K562 (cell line): ENCODE results near the gene ECSIT. TPM values are rescaled to one million over a fixed set of nuclear protein-coding genes. Genes with fewer than 3 reads are reported as not detected.

Experiments used
- CBX5 ChIP-seq: IDR thresholded peaks from 2 replicates; pipeline ENCODE4 v1.6.1; 2014; ENCODE audit warnings: low read depth, borderline replicate concordance
- EP300 ChIP-seq: IDR thresholded peaks from 2 replicates; pipeline ENCODE4 v1.6.1; 2012; ENCODE audit warnings: low read length, improper control_type of control experiment
- FOXJ2 ChIP-seq: fragments of 200-800 bp; sonication (Bioruptor generic); IDR thresholded peaks from 2 replicates; pipeline ENCODE4 v1.6.1; 2016; ENCODE audit warnings: missing genetic modification characterization, missing compliant biosample characterization
- MECOM ChIP-seq: fragments of 250-450 bp; sonication (Bioruptor Pico); IDR thresholded peaks from 2 replicates; pipeline ENCODE4 v1.8.0; 2022; ENCODE audit warnings: inconsistent platforms
- MEF2D ChIP-seq: conservative IDR thresholded peaks from 2 replicates; pipeline ENCODE4 v1.6.1; 2016; ENCODE audit warnings: low read depth, missing genetic modification characterization, missing compliant biosample characterization
- MXI1 ChIP-seq: IDR thresholded peaks from 2 replicates; pipeline ENCODE4 v1.6.1; 2011; ENCODE audit warnings: low read depth, mild to moderate bottlenecking, improper control_type of control experiment, low read length
- NCOA1 ChIP-seq: fragments of 450-650 bp; IDR thresholded peaks from 2 replicates; pipeline ENCODE4 v1.6.1; 2016; ENCODE audit warnings: low read depth
- NCOA2 ChIP-seq, 2 experiments: fragments of 450-650 bp; IDR thresholded peaks; 2 replicates each; pipeline ENCODE4 v1.6.1; 2018; ENCODE audit warnings: mild to moderate bottlenecking in 2 of 2, moderate library complexity in 1 of 2; ENCODE audit not compliant: partially characterized antibody in 2 of 2
- PCBP2 ChIP-seq: fragments of 200-400 bp; formaldehyde crosslinking; IDR thresholded peaks from 2 replicates; pipeline ENCODE4 v1.6.1; 2018; ENCODE audit warnings: low read length, low read depth, mild to moderate bottlenecking, moderate library complexity; ENCODE audit not compliant: poor library complexity, severe bottlenecking
- PTRF ChIP-seq: fragments of 450-650 bp; IDR thresholded peaks from 2 replicates; pipeline ENCODE4 v1.6.1; 2016; ENCODE audit warnings: mild to moderate bottlenecking, missing genetic modification characterization, missing compliant biosample characterization
- RFX5 ChIP-seq: IDR thresholded peaks from 2 replicates; pipeline ENCODE4 v1.6.1; 2011; ENCODE audit warnings: low read depth, mild to moderate bottlenecking, improper control_type of control experiment, low read length
- SMAD2 ChIP-seq: fragments of 150-350 bp; IDR thresholded peaks from 2 replicates; pipeline ENCODE4 v1.6.1; 2014; ENCODE audit warnings: low read depth, mild to moderate bottlenecking, low read length
- TCF3 ChIP-seq: sonication (generic); formaldehyde crosslinking; IDR thresholded peaks from 2 replicates; pipeline ENCODE4 v1.4.0; 2020; ENCODE audit warnings: mild to moderate bottlenecking, missing genetic modification reagents
- U2AF2 ChIP-seq: fragments of 200-400 bp; formaldehyde crosslinking; optimal IDR thresholded peaks from 2 replicates; pipeline ENCODE3; 2017; ENCODE audit warnings: low read depth, mild to moderate bottlenecking, low read length
- WHSC1 ChIP-seq: IDR thresholded peaks from one replicate; pipeline ENCODE4 v1.6.1; 2012; ENCODE audit warnings: low read length, control low read depth, inconsistent platforms
- ZNF140 ChIP-seq: fragments of 250-450 bp; sonication (Bioruptor Pico); IDR thresholded peaks from 2 replicates; pipeline ENCODE4 v1.8.0; 2021; ENCODE audit warnings: moderate library complexity, mild to moderate bottlenecking, inconsistent platforms
- ZNF583 ChIP-seq: fragments of 250-450 bp; sonication (Bioruptor Pico); IDR thresholded peaks from 2 replicates; pipeline ENCODE4 v1.4.0; 2020
- ZNF695 ChIP-seq: fragments of 450-650 bp; formaldehyde crosslinking; IDR thresholded peaks from 2 replicates; pipeline ENCODE4 v1.4.0; 2020; ENCODE audit warnings: mild to moderate bottlenecking, moderate library complexity
- ZNF699 ChIP-seq: fragments of 250-450 bp; sonication (Bioruptor Pico); IDR thresholded peaks from 2 replicates; pipeline ENCODE4 v1.8.0; 2021; ENCODE audit warnings: mild to moderate bottlenecking, moderate library complexity; ENCODE audit not compliant: insufficient replicate concordance
- ZNF77 ChIP-seq: fragments of 250-450 bp; sonication (Bioruptor Pico); IDR thresholded peaks from 2 replicates; pipeline ENCODE4 v1.5.0; 2020
- polyA plus RNA-seq, 8 experiments: library from polyadenylated mRNA; depleted of rRNA in 4 of 8; stranded (reverse) in 5 of 8; unstranded in 3 of 8; fragments of >200 nt; fragmentation: Nextera tagmentation in 2 of 8; fragmentation: Illumina TruSeq in 1 of 8; extraction: Ambion mirVana in 2 of 8; extraction: Trizol in 1 of 8; gene quantifications; 2 replicates each; pipeline versions ENCODE4 v1.2.1 to v1.2.3, GENCODE V29; 2011 to 2014; ENCODE audit warnings: inconsistent platforms in 1 of 8, missing spikeins in 1 of 8
- total RNA-seq, 7 experiments: library from RNA; depleted of rRNA in 6 of 7; stranded (reverse); fragments of >200 nt in 6 of 7; fragmentation: Illumina TruSeq in 2 of 7; extraction: Trizol in 2 of 7; gene quantifications; 2 replicates each; pipeline versions ENCODE4 v1.2.1 to v1.2.3, GENCODE V29; 2011 to 2021; ENCODE audit warnings: low replicate concordance in 1 of 7
- TF ChIP-seq, protein P1 (sequence below), 2 experiments: fragments of 150-350 bp in 1 of 2; IDR thresholded peaks; 2 replicates each; pipeline ENCODE4 v1.6.1; 2012 to 2016; ENCODE audit warnings: low read depth in 2 of 2, low read length in 2 of 2, mild to moderate bottlenecking in 1 of 2, moderate library complexity in 1 of 2
- TF ChIP-seq, protein P2 (sequence below): fragments of 450-650 bp; IDR thresholded peaks from 2 replicates; pipeline ENCODE4 v1.7.0; 2016; ENCODE audit warnings: borderline replicate concordance
- TF ChIP-seq, protein P3 (sequence below): fragments of 450-650 bp; IDR thresholded peaks from 2 replicates; pipeline ENCODE4 v1.6.1; 2016; ENCODE audit warnings: mild to moderate bottlenecking

Gene ECSIT
- total and polyA plus RNA-seq, 9 of the 15 experiments (the other 6 are each of a cell fraction or from before 2014, with no cell fraction given), result 1.1 to 82.5 (median 43.9) TPM

DNA sequence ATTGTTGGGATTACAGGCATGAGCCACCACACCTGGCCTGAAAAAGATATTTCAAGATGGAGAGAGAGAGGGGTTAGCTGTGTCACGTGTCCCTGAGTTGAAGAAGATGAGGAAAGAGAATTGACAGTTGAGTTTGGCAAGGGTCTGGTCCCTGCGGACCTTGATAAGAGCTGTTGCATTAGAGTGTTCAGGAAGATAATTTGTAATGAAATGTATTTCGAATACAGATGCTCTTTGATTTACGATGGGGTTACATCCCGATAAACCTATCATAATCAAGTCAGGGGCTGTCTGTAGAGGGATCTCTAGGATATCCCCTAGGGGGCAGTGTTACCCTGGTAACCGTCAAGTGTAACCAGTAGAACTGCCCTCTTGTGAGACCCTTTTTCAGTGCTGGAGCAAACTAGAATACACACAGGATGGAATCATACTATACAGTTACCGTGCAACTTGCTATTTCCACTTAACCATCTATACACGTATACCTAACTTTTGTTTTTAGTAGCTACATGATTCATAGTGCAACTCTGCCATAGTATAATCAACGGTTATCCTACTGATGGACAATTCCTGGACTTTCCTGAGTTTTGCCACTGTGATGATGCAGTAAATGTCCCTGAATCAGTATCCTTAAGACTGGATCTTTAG is 31.6 kb upstream of the ECSIT start (continued):
- TF ChIP-seq, protein P1, sequence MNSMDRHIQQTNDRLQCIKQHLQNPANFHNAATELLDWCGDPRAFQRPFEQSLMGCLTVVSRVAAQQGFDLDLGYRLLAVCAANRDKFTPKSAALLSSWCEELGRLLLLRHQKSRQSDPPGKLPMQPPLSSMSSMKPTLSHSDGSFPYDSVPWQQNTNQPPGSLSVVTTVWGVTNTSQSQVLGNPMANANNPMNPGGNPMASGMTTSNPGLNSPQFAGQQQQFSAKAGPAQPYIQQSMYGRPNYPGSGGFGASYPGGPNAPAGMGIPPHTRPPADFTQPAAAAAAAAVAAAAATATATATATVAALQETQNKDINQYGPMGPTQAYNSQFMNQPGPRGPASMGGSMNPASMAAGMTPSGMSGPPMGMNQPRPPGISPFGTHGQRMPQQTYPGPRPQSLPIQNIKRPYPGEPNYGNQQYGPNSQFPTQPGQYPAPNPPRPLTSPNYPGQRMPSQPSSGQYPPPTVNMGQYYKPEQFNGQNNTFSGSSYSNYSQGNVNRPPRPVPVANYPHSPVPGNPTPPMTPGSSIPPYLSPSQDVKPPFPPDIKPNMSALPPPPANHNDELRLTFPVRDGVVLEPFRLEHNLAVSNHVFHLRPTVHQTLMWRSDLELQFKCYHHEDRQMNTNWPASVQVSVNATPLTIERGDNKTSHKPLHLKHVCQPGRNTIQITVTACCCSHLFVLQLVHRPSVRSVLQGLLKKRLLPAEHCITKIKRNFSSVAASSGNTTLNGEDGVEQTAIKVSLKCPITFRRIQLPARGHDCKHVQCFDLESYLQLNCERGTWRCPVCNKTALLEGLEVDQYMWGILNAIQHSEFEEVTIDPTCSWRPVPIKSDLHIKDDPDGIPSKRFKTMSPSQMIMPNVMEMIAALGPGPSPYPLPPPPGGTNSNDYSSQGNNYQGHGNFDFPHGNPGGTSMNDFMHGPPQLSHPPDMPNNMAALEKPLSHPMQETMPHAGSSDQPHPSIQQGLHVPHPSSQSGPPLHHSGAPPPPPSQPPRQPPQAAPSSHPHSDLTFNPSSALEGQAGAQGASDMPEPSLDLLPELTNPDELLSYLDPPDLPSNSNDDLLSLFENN (IDR thresholded peaks at IDR 0.05; ENCODE audit: low read depth in 2 of 2, low read length in 2 of 2), result peak in 1 of 2 experiments; percentile 86; a peak in 2 of 4 replicates
- TF ChIP-seq RFX5, result no peak
- peak; percentile 96 for TF ChIP-seq MECOM (CRISPR knock-in tag)
- TF ChIP-seq, protein P2, sequence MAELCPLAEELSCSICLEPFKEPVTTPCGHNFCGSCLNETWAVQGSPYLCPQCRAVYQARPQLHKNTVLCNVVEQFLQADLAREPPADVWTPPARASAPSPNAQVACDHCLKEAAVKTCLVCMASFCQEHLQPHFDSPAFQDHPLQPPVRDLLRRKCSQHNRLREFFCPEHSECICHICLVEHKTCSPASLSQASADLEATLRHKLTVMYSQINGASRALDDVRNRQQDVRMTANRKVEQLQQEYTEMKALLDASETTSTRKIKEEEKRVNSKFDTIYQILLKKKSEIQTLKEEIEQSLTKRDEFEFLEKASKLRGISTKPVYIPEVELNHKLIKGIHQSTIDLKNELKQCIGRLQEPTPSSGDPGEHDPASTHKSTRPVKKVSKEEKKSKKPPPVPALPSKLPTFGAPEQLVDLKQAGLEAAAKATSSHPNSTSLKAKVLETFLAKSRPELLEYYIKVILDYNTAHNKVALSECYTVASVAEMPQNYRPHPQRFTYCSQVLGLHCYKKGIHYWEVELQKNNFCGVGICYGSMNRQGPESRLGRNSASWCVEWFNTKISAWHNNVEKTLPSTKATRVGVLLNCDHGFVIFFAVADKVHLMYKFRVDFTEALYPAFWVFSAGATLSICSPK, result no peak
- no peak for TF ChIP-seq NCOA2 (IDR thresholded peaks at IDR 0.05; ENCODE audit: partially characterized antibody in 2 of 2)
- no peak for TF ChIP-seq SMAD2
- TF ChIP-seq CBX5, result no peak
- TF ChIP-seq EP300, result peak; percentile 98
- peak; percentile 97 for TF ChIP-seq TCF3 (CRISPR knock-in tag)
- TF ChIP-seq ZNF77 (CRISPR knock-in tag), result no peak
- no peak for TF ChIP-seq ZNF140 (CRISPR knock-in tag)
- no peak for TF ChIP-seq MEF2D
- TF ChIP-seq, protein P3, sequence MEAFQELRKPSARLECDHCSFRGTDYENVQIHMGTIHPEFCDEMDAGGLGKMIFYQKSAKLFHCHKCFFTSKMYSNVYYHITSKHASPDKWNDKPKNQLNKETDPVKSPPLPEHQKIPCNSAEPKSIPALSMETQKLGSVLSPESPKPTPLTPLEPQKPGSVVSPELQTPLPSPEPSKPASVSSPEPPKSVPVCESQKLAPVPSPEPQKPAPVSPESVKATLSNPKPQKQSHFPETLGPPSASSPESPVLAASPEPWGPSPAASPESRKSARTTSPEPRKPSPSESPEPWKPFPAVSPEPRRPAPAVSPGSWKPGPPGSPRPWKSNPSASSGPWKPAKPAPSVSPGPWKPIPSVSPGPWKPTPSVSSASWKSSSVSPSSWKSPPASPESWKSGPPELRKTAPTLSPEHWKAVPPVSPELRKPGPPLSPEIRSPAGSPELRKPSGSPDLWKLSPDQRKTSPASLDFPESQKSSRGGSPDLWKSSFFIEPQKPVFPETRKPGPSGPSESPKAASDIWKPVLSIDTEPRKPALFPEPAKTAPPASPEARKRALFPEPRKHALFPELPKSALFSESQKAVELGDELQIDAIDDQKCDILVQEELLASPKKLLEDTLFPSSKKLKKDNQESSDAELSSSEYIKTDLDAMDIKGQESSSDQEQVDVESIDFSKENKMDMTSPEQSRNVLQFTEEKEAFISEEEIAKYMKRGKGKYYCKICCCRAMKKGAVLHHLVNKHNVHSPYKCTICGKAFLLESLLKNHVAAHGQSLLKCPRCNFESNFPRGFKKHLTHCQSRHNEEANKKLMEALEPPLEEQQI, result no peak; the same call in 1 of the 2 replicates
- TF ChIP-seq WHSC1, result no peak
- TF ChIP-seq ZNF583, result no peak
- no peak for TF ChIP-seq FOXJ2 (tag)
- peak; percentile 82; the same call in 1 of the 2 replicates for TF ChIP-seq NCOA1
- TF ChIP-seq U2AF2, result no peak
- TF ChIP-seq ZNF695 (CRISPR knock-in tag), result no peak
- no peak; the same call in 1 of the 2 replicates for TF ChIP-seq MXI1
- TF ChIP-seq PTRF (tag), result no peak
- no peak for TF ChIP-seq ZNF699
- no peak for TF ChIP-seq PCBP2
